ENCODE measurements around the gene MYRFL. TPM values are rescaled to one million over a fixed set of nuclear protein-coding genes. Genes with fewer than 3 reads are reported as not detected.

Gene MYRFL
- total RNA-seq, 4 donors from 2014 or later = 0.17 to 1.8 (median 0.44) TPM; not detected in 1

GRCh38 chr12:70006619-70006973 is 181.6 kb downstream of the MYRFL start:
- TF ChIP-seq CTCF (IDR thresholded peaks at IDR 0.05; ENCODE audit: low read depth) = no peak

- TF ChIP-seq CTCF (IDR thresholded peaks at IDR 0.05; ENCODE audit: low read depth) = no peak
These were observed 182.7 kb downstream of the MYRFL start for GRCh38 chr12:70007687-70008086.

Other genes starting within 250 kb of the MYRFL start
- 100 to 1,000 TPM in 2 of 4 donors, 10 to 100 TPM in 2; 54.3 to 148 (median 92.6) TPM for gene CCT2, start 239.8 kb upstream of the MYRFL start, total RNA-seq
- gene LRRC10, start 214.3 kb upstream of the MYRFL start, total RNA-seq = not detected
- not detected for gene BEST3, start 125.9 kb upstream of the MYRFL start, total RNA-seq
- 10 to 100 TPM in 2 of 4 donors, 1 to 10 TPM in 2; 7.5 to 24.6 (median 12.0) TPM for gene RAB3IP, start 86.4 kb upstream of the MYRFL start, total RNA-seq

All from subcutaneous adipose tissue (tissue), 4 donors.